ENCODE measurements around the gene FAM184A.

DNA sequence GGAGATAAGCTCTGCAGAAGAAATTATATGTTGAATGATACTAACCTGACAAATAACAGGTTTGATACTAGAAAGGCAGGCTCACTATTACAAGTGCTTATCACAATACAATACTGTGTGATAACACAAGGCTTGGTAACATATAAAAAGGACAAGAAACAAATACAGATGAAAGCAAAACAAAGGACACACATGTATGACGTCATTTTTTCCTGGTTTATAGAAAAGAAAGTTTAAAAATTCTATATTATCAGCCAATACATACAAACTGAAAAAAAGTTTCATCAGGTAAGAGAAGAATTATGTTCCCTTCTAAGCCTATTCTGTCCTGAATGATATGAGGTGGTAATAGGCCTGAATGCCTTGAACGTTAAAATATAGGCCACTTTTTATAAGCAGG lies 111.2 kb downstream of the FAM184A start:
- no peak for TF ChIP-seq SP2 (IDR thresholded peaks at IDR 0.05; ENCODE audit: extremely low read depth, low read depth, low read length, poor library complexity, severe bottlenecking)
- no peak for TF ChIP-seq ZNF408 (CRISPR knock-in tag; IDR thresholded peaks at IDR 0.05; ENCODE audit: low read depth)

All from K562 (cell line).